Measurements from ENCODE around the gene ARFIP1. TPM values are rescaled to one million over a fixed set of nuclear protein-coding genes. Genes with fewer than 3 reads are reported as not detected.

The ARFIP1 gene
- total RNA-seq, 1 donor from 2014 or later, result 11.6 TPM

DNA sequence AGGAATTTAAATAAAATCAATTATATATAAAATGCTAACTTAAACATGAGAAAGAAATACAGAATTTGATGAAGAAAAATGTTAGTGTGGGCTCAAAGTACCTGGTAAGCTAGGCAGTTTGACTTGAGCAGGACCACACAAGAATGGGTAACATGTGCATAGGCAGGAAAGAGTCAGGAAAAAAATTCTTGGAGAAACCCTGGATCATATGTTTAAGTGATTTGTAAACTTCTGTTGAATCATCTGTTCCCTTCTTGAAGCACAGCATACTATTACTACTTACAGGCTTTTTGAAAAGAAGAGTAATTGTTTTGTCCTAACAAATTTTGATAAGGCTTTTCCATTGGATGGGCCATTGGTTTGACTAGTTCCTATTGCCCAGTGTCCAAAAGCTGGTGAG, 118.9 kb downstream of the ARFIP1 start:
- Histone ChIP-seq H3K9me3 (no peaks in the 10 kb centered on the region), H3K4me3 (no peak overlapping the region), H3K36me3 (no peaks in the 10 kb centered on the region), H3K4me1 (peaks cover 0 to 2% of the 10 kb centered on the region in 2 donors), H3K27me3 (no peaks in the 10 kb centered on the region), H3K27ac (no peak overlapping the region)
- intact Hi-C loops (cut with DNase I), result no loop called here
- TF ChIP-seq, protein P1, sequence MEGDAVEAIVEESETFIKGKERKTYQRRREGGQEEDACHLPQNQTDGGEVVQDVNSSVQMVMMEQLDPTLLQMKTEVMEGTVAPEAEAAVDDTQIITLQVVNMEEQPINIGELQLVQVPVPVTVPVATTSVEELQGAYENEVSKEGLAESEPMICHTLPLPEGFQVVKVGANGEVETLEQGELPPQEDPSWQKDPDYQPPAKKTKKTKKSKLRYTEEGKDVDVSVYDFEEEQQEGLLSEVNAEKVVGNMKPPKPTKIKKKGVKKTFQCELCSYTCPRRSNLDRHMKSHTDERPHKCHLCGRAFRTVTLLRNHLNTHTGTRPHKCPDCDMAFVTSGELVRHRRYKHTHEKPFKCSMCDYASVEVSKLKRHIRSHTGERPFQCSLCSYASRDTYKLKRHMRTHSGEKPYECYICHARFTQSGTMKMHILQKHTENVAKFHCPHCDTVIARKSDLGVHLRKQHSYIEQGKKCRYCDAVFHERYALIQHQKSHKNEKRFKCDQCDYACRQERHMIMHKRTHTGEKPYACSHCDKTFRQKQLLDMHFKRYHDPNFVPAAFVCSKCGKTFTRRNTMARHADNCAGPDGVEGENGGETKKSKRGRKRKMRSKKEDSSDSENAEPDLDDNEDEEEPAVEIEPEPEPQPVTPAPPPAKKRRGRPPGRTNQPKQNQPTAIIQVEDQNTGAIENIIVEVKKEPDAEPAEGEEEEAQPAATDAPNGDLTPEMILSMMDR (IDR thresholded peaks at IDR 0.05), result no peak
- no peak for DNase-seq (ENCODE audit: low spot score in 2 of 2)

DNA sequence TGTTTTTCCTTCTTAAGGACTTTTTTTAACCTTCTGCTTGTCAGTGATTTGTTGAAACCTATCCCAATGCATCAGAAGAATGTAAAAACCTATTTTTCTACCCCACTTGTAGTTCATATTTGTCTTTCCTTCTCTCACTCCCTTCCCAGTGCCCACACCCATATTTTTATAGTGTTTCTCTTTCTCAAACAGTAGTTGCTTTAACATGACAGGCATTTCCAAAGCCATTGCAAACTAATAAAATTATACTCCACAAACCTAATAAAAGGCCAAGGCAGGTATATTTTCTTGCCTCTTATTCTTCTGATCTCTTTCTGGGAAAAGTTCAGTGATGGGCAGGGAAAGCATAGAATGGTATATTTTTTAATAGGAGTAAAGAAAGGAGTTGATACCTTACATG, 120.6 kb downstream of the ARFIP1 start:
- TF ChIP-seq, protein P1 (IDR thresholded peaks at IDR 0.05), result no peak
- Histone ChIP-seq H3K27me3 (no peaks in the 10 kb centered on the region), H3K27ac (no peak overlapping the region), H3K4me1 (no peaks in the 10 kb centered on the region), H3K36me3 (peaks cover 0 to 2% of the 10 kb centered on the region in 2 donors), H3K9me3 (no peaks in the 10 kb centered on the region), H3K4me3 (no peak overlapping the region)
- intact Hi-C loops (cut with DNase I), result no loop called here
- DNase-seq (ENCODE audit: low spot score in 2 of 2), result no peak

DNA sequence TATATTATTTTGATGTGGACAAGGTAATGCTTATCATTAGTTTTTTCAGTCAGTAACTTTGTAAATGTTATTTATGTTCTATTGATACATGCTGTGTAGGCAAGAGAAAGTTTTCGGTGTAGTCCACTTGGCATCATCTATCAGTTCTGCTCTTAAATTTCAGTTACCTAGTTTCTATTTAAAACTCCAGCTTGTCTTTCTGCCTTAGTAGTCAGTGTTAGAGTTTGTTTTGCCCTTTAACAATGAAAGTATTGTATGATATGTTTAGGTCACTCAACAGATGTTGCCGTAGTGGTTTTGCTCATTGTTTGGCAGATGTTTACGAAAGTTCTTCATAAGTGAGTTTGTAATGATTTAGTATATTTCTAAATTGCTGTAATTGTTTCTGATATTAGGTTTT, 121.5 kb downstream of the ARFIP1 start:
- Histone ChIP-seq H3K4me3 (no peak overlapping the region), H3K9me3 (no peaks in the 10 kb centered on the region), H3K27me3 (no peaks in the 10 kb centered on the region), H3K36me3 (peaks cover 0 to 2% of the 10 kb centered on the region in 2 donors), H3K27ac (no peak overlapping the region), H3K4me1 (no peaks in the 10 kb centered on the region)
- TF ChIP-seq, protein P1 (IDR thresholded peaks at IDR 0.05), result no peak
- no peak for DNase-seq (ENCODE audit: low spot score in 2 of 2)
- intact Hi-C loops (cut with DNase I), result no loop called here

DNA sequence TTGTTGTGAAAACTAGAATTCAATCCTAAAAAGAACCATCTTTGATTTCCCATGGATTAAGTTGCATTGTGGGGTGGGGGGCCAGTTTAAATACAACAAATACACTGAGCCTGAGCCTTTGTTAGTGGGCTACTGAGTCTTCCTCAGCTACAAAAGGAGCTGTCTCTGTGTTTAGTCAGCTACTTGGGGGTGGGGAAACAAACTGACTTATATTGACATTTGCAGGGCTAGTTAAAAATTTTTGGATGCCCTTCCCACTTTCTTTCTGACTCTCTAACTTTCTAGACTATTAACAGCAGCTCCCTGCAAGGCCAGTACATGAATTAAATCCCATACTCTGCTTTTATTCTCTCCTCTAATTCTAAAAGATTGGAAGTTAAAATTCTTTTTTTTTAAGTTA, 123.9 kb downstream of the ARFIP1 start:
- no peaks in the 10 kb centered on the region for H3K27me3 ChIP-seq
- H3K4me3 ChIP-seq, result no peak overlapping the region
- no peaks in the 10 kb centered on the region for H3K9me3 ChIP-seq
- no peak overlapping the region for H3K27ac ChIP-seq
- H3K4me1 ChIP-seq, result no peaks in the 10 kb centered on the region
- intact Hi-C loops (cut with DNase I), result no loop called here
- no peak for DNase-seq (ENCODE audit: low spot score in 2 of 2)
- TF ChIP-seq, protein P1 (IDR thresholded peaks at IDR 0.05), result no peak
- peaks cover 0 to 5% of the 10 kb centered on the region in 2 donors for H3K36me3 ChIP-seq

DNA sequence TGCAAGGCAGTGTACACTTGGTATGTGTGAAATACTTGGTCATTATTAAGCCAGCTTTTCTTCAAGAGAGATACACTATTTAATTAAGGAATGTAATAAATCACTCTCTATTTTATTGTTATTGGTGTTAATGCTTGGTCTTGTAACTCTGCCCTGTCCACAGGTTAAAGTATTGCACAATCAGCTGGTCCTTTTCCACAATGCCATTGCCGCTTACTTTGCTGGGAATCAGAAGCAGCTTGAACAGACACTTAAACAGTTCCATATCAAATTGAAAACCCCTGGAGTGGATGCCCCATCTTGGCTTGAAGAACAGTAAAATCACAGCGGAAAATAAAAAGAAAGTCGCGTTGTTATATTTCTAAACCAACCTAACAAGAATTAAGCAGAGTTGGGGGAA, 130.1 kb downstream of the ARFIP1 start:
- no peak for DNase-seq (ENCODE audit: low spot score in 2 of 2)
- Histone ChIP-seq H3K36me3 (peaks cover 0 to 8% of the 10 kb centered on the region in 2 donors), H3K4me3 (no peak overlapping the region), H3K9me3 (no peaks in the 10 kb centered on the region), H3K4me1 (no peaks in the 10 kb centered on the region), H3K27me3 (no peaks in the 10 kb centered on the region), H3K27ac (no peak overlapping the region)
- intact Hi-C loops (cut with DNase I), result no loop called here
- TF ChIP-seq, protein P1 (IDR thresholded peaks at IDR 0.05), result no peak

DNA sequence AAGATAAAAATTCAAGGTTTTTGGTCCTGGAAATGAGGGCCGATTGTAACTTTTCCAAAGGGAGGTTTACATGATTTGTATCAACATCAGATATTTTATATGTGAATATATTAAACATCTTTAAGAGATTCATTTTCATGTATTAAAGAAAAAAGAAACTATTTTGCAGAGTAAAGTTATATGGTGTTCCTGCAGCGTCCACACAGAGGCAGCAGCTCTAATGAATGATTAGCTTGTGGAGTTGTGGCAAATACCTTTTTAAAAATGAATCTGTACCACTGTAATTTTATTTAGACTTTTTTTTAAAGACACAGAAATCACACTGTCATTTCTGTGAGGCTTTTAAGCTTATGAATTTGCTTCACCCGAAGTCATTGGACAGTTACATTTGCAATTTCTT, 130.8 kb downstream of the ARFIP1 start:
- Histone ChIP-seq H3K4me1 (no peaks in the 10 kb centered on the region), H3K27me3 (no peaks in the 10 kb centered on the region), H3K4me3 (no peak overlapping the region), H3K36me3 (peaks cover 0 to 8% of the 10 kb centered on the region in 2 donors), H3K9me3 (no peaks in the 10 kb centered on the region), H3K27ac (no peak overlapping the region)
- intact Hi-C loops (cut with DNase I), result no loop called here
- no peak for DNase-seq (ENCODE audit: low spot score in 2 of 2)
- TF ChIP-seq, protein P1 (IDR thresholded peaks at IDR 0.05), result no peak
